GM23338 (cell line): ENCODE measurements around the gene RABGAP1L. TPM values are rescaled to one million over a fixed set of nuclear protein-coding genes. Genes with fewer than 3 reads are reported as not detected.

Source experiments
- ATAC-seq: fragments of 200-7000 bp; cut with Tn5 transposase; 3 replicates; pipeline ENCODE4 v1.9.1; 2020
- DNase-seq: peaks from one replicate; pipeline ENCODE4 v3.0.0-alpha.2; 2015; ENCODE audit warnings: low spot score
- H2AFZ ChIP-seq: fragments of 200-600 bp; sonication (generic); 2 replicates; pipeline ENCODE4 v1.8.0; 2016; ENCODE audit warnings: antibody characterized with exemption, mild to moderate bottlenecking, moderate library complexity
- H3F3A ChIP-seq: fragments of 200-600 bp; sonication (generic); replicated peaks from 2 replicates; pipeline ENCODE4 v1.8.0; 2017; ENCODE audit warnings: antibody characterized with exemption, mixed run types, low read depth
- H3K27ac ChIP-seq: fragments of 200-600 bp; sonication (generic); 2 replicates; pipeline ENCODE4 v1.6.1; 2016; ENCODE audit warnings: low read depth
- H3K27me3 ChIP-seq: fragments of 200-600 bp; sonication (generic); 2 replicates; pipeline ENCODE4 v1.8.0; 2016; ENCODE audit warnings: mild to moderate bottlenecking, mixed run types, moderate library complexity; ENCODE audit not compliant: insufficient read depth
- H3K36me3 ChIP-seq: fragments of 200-600 bp; sonication (generic); 2 replicates; pipeline ENCODE4 v1.8.0; 2016; ENCODE audit warnings: mild to moderate bottlenecking; ENCODE audit not compliant: insufficient read depth
- H3K4me1 ChIP-seq: fragments of 200-600 bp; sonication (generic); 2 replicates; pipeline ENCODE4 v1.8.0; 2016; ENCODE audit warnings: mild to moderate bottlenecking, moderate library complexity; ENCODE audit not compliant: insufficient read depth
- H3K4me2 ChIP-seq: fragments of 200-600 bp; sonication (generic); 2 replicates; pipeline ENCODE4 v1.7.1; 2017; ENCODE audit warnings: mixed run types
- H3K4me3 ChIP-seq: fragments of 200-600 bp; sonication (generic); 2 replicates; pipeline ENCODE4 v1.6.1; 2016; ENCODE audit warnings: mixed run types
- H3K79me2 ChIP-seq: fragments of 200-600 bp; sonication (generic); replicated peaks from 2 replicates; pipeline ENCODE4 v1.8.0; 2017; ENCODE audit warnings: mild to moderate bottlenecking; ENCODE audit not compliant: insufficient read depth
- H3K9me2 ChIP-seq: fragments of 200-600 bp; sonication (generic); 2 replicates; pipeline ENCODE4 v1.8.0; 2017; ENCODE audit not compliant: insufficient read depth
- H4K20me1 ChIP-seq: fragments of 200-600 bp; sonication (generic); replicated peaks from 2 replicates; pipeline ENCODE4 v1.8.0; 2017; ENCODE audit warnings: mild to moderate bottlenecking; ENCODE audit not compliant: insufficient read depth
- H3K27ac Mint-ChIP-seq: 2 replicates; pipeline ENCODE4 v1.8.0; 2020; ENCODE audit warnings: inconsistent platforms, mild to moderate bottlenecking, moderate library complexity, mixed read lengths
- H3K27me3 Mint-ChIP-seq: 3 replicates; pipeline ENCODE4 v1.8.0; 2022; ENCODE audit warnings: low read depth, mild to moderate bottlenecking, moderate library complexity, mixed read lengths, inconsistent platforms; ENCODE audit not compliant: insufficient read depth, poor library complexity
- H3K36me3 Mint-ChIP-seq: 3 replicates; pipeline ENCODE4 v1.8.0; 2021; ENCODE audit warnings: low read depth, mild to moderate bottlenecking, inconsistent platforms, moderate library complexity, mixed read lengths
- H3K4me1 Mint-ChIP-seq: 3 replicates; pipeline ENCODE4 v1.8.0; 2020; ENCODE audit warnings: mild to moderate bottlenecking, inconsistent platforms, mixed read lengths
- H3K4me3 Mint-ChIP-seq: 3 replicates; pipeline ENCODE4 v1.8.0; 2021; ENCODE audit warnings: moderate library complexity, mild to moderate bottlenecking, inconsistent platforms, mixed read lengths
- H3K9me3 Mint-ChIP-seq: 3 replicates; pipeline ENCODE4 v1.8.0; 2020; ENCODE audit warnings: moderate library complexity, mild to moderate bottlenecking, inconsistent platforms, mixed read lengths
- CREB1 ChIP-seq: fragments of 250-450 bp; sonication (Bioruptor Pico); IDR thresholded peaks from 2 replicates; pipeline ENCODE4 v1.5.0; 2020; ENCODE audit warnings: low read depth, mild to moderate bottlenecking, moderate library complexity
- EZH2 ChIP-seq: fragments of 200-600 bp; sonication (generic); IDR thresholded peaks from one replicate; pipeline ENCODE4 v1.8.0; 2017; ENCODE audit warnings: antibody characterized with exemption, mild to moderate bottlenecking, low read depth; ENCODE audit not compliant: unreplicated experiment
- EZH2phosphoT487 ChIP-seq: fragments of 200-600 bp; sonication (generic); IDR thresholded peaks from one replicate; pipeline ENCODE4 v1.8.1; 2018; ENCODE audit warnings: antibody characterized with exemption; ENCODE audit not compliant: unreplicated experiment
- JUNB ChIP-seq: IDR thresholded peaks from one replicate; pipeline ENCODE4 v1.6.1; 2016; ENCODE audit warnings: antibody characterized with exemption; ENCODE audit not compliant: unreplicated experiment
- NANOG ChIP-seq: IDR thresholded peaks from 2 replicates; pipeline ENCODE4 v1.6.1; 2016; ENCODE audit warnings: antibody characterized with exemption, borderline replicate concordance
- POLR2AphosphoS5 ChIP-seq: IDR thresholded peaks from 2 replicates; pipeline ENCODE4 v1.6.1; 2016; ENCODE audit warnings: antibody characterized with exemption, low read depth
- STAT1 ChIP-seq: IDR thresholded peaks from one replicate; pipeline ENCODE4 v1.6.1; 2016; ENCODE audit warnings: antibody characterized with exemption; ENCODE audit not compliant: unreplicated experiment
- ZNF114 ChIP-seq: fragments of 250-450 bp; sonication (Bioruptor Pico); IDR thresholded peaks from 2 replicates; pipeline ENCODE4 v1.5.0; 2020; ENCODE audit warnings: mild to moderate bottlenecking, moderate library complexity
- ZNF331 ChIP-seq: fragments of 250-450 bp; sonication (Bioruptor Pico); IDR thresholded peaks from 2 replicates; pipeline ENCODE4 v1.5.0; 2020; ENCODE audit warnings: low read depth, mild to moderate bottlenecking, moderate library complexity
- polyA plus RNA-seq: library from polyadenylated mRNA; unstranded; fragments of >200 nt; fragmentation: Nextera tagmentation; extraction: Ambion mirVana; gene quantifications from 2 replicates; pipeline ENCODE4 v1.2.1, GENCODE V29; 2016
- total RNA-seq: library from RNA; depleted of rRNA; stranded (reverse); fragments of >200 nt; shearing (Covaris generic); gene quantifications from 2 replicates; pipeline ENCODE4 v1.2.3, GENCODE V29; 2014
- TF ChIP-seq, protein P1 (sequence below): IDR thresholded peaks from 2 replicates; pipeline ENCODE4 v1.6.1; 2016; ENCODE audit warnings: antibody characterized with exemption
- TF ChIP-seq, protein P2 (sequence below), 2 experiments: fragments of 200-600 bp in 1 of 2; sonication (generic) in 1 of 2; conservative IDR thresholded peaks; 2 replicates each; pipeline versions ENCODE4 v1.5.1 to v1.6.1; 2016 to 2017; ENCODE audit warnings: antibody characterized with exemption in 2 of 2, low read depth in 2 of 2, mild to moderate bottlenecking in 2 of 2, moderate library complexity in 1 of 2
- TF ChIP-seq, protein P3 (sequence below): fragments of 250-450 bp; sonication (Bioruptor Pico); IDR thresholded peaks from 2 replicates; pipeline ENCODE4 v1.5.0; 2020; ENCODE audit warnings: mild to moderate bottlenecking, moderate library complexity
- TF ChIP-seq, protein P4 (sequence below): IDR thresholded peaks from one replicate; pipeline ENCODE4 v1.6.1; 2018; ENCODE audit warnings: antibody characterized with exemption; ENCODE audit not compliant: unreplicated experiment

The RABGAP1L gene
- total and polyA plus RNA-seq, 2 experiments from 2014 or later = 83.2 to 136 TPM

DNA sequence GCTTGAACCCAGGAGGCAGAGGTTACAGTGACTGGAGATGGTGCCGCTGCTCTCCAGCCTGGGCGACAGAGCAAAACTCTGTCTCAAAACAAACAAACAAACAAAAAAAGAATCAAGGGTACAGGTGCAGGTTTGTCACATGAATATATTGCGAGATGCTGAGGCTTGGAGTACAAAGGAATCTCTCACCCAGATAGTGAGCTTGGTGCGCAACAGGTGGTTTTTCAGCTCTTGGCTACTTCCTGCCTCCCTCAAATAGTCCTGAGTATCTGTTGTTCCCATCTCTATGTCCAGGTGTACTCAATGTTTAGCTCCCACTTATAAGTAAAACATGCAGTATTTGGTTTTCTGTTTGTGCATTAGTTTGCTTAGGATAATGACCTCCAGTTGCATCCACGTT lies 666.5 kb downstream of the RABGAP1L start:
- no peak overlapping the region for H3K4me3 Mint-ChIP-seq
- no peak overlapping the region for H3K27ac Mint-ChIP-seq
- H3K4me1 ChIP-seq = peaks cover 4% of the 10 kb centered on the region; the same call in 1 of the 2 replicates
- H3F3A ChIP-seq = no peaks in the 10 kb centered on the region
- no peak overlapping the region for H3K4me3 ChIP-seq
- TF ChIP-seq, protein P1, sequence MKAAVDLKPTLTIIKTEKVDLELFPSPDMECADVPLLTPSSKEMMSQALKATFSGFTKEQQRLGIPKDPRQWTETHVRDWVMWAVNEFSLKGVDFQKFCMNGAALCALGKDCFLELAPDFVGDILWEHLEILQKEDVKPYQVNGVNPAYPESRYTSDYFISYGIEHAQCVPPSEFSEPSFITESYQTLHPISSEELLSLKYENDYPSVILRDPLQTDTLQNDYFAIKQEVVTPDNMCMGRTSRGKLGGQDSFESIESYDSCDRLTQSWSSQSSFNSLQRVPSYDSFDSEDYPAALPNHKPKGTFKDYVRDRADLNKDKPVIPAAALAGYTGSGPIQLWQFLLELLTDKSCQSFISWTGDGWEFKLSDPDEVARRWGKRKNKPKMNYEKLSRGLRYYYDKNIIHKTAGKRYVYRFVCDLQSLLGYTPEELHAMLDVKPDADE = no peak
- TF ChIP-seq, protein P2, sequence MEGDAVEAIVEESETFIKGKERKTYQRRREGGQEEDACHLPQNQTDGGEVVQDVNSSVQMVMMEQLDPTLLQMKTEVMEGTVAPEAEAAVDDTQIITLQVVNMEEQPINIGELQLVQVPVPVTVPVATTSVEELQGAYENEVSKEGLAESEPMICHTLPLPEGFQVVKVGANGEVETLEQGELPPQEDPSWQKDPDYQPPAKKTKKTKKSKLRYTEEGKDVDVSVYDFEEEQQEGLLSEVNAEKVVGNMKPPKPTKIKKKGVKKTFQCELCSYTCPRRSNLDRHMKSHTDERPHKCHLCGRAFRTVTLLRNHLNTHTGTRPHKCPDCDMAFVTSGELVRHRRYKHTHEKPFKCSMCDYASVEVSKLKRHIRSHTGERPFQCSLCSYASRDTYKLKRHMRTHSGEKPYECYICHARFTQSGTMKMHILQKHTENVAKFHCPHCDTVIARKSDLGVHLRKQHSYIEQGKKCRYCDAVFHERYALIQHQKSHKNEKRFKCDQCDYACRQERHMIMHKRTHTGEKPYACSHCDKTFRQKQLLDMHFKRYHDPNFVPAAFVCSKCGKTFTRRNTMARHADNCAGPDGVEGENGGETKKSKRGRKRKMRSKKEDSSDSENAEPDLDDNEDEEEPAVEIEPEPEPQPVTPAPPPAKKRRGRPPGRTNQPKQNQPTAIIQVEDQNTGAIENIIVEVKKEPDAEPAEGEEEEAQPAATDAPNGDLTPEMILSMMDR (conservative IDR thresholded peaks at IDR 0.05; ENCODE audit: low read depth in 2 of 2) = no peak
- TF ChIP-seq CREB1 (CRISPR knock-in tag) = no peak
- TF ChIP-seq, protein P3, sequence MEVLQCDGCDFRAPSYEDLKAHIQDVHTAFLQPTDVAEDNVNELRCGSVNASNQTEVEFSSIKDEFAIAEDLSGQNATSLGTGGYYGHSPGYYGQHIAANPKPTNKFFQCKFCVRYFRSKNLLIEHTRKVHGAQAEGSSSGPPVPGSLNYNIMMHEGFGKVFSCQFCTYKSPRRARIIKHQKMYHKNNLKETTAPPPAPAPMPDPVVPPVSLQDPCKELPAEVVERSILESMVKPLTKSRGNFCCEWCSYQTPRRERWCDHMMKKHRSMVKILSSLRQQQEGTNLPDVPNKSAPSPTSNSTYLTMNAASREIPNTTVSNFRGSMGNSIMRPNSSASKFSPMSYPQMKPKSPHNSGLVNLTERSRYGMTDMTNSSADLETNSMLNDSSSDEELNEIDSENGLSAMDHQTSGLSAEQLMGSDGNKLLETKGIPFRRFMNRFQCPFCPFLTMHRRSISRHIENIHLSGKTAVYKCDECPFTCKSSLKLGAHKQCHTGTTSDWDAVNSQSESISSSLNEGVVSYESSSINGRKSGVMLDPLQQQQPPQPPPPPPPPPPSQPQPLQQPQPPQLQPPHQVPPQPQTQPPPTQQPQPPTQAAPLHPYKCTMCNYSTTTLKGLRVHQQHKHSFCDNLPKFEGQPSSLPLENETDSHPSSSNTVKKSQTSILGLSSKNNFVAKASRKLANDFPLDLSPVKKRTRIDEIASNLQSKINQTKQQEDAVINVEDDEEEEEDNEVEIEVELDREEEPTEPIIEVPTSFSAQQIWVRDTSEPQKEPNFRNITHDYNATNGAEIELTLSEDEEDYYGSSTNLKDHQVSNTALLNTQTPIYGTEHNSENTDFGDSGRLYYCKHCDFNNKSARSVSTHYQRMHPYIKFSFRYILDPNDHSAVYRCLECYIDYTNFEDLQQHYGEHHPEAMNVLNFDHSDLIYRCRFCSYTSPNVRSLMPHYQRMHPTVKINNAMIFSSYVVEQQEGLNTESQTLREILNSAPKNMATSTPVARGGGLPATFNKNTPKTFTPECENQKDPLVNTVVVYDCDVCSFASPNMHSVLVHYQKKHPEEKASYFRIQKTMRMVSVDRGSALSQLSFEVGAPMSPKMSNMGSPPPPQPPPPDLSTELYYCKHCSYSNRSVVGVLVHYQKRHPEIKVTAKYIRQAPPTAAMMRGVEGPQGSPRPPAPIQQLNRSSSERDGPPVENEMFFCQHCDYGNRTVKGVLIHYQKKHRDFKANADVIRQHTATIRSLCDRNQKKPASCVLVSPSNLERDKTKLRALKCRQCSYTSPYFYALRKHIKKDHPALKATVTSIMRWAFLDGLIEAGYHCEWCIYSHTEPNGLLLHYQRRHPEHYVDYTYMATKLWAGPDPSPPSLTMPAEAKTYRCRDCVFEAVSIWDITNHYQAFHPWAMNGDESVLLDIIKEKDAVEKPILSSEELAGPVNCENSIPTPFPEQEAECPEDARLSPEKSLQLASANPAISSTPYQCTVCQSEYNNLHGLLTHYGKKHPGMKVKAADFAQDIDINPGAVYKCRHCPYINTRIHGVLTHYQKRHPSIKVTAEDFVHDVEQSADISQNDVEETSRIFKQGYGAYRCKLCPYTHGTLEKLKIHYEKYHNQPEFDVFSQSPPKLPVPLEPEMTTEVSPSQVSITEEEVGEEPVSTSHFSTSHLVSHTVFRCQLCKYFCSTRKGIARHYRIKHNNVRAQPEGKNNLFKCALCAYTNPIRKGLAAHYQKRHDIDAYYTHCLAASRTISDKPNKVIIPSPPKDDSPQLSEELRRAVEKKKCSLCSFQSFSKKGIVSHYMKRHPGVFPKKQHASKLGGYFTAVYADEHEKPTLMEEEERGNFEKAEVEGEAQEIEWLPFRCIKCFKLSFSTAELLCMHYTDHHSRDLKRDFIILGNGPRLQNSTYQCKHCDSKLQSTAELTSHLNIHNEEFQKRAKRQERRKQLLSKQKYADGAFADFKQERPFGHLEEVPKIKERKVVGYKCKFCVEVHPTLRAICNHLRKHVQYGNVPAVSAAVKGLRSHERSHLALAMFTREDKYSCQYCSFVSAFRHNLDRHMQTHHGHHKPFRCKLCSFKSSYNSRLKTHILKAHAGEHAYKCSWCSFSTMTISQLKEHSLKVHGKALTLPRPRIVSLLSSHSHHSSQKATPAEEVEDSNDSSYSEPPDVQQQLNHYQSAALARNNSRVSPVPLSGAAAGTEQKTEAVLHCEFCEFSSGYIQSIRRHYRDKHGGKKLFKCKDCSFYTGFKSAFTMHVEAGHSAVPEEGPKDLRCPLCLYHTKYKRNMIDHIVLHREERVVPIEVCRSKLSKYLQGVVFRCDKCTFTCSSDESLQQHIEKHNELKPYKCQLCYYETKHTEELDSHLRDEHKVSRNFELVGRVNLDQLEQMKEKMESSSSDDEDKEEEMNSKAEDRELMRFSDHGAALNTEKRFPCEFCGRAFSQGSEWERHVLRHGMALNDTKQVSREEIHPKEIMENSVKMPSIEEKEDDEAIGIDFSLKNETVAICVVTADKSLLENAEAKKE = no peak
- no peak for TF ChIP-seq EZH2phosphoT487
- TF ChIP-seq ZNF114 (CRISPR knock-in tag) = no peak
- TF ChIP-seq, protein P4, sequence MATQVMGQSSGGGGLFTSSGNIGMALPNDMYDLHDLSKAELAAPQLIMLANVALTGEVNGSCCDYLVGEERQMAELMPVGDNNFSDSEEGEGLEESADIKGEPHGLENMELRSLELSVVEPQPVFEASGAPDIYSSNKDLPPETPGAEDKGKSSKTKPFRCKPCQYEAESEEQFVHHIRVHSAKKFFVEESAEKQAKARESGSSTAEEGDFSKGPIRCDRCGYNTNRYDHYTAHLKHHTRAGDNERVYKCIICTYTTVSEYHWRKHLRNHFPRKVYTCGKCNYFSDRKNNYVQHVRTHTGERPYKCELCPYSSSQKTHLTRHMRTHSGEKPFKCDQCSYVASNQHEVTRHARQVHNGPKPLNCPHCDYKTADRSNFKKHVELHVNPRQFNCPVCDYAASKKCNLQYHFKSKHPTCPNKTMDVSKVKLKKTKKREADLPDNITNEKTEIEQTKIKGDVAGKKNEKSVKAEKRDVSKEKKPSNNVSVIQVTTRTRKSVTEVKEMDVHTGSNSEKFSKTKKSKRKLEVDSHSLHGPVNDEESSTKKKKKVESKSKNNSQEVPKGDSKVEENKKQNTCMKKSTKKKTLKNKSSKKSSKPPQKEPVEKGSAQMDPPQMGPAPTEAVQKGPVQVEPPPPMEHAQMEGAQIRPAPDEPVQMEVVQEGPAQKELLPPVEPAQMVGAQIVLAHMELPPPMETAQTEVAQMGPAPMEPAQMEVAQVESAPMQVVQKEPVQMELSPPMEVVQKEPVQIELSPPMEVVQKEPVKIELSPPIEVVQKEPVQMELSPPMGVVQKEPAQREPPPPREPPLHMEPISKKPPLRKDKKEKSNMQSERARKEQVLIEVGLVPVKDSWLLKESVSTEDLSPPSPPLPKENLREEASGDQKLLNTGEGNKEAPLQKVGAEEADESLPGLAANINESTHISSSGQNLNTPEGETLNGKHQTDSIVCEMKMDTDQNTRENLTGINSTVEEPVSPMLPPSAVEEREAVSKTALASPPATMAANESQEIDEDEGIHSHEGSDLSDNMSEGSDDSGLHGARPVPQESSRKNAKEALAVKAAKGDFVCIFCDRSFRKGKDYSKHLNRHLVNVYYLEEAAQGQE = no peak
- TF ChIP-seq POLR2AphosphoS5 = no peak
- no peak for TF ChIP-seq EZH2
- no peak for TF ChIP-seq NANOG
- no peak for TF ChIP-seq STAT1
- TF ChIP-seq JUNB = no peak
- no peak for TF ChIP-seq ZNF331 (CRISPR knock-in tag)
- H3K9me2 ChIP-seq = peaks cover 4% of the 10 kb centered on the region; the same call in 1 of the 2 replicates
- no peaks in the 10 kb centered on the region for H3K79me2 ChIP-seq
- H3K27me3 Mint-ChIP-seq = peaks cover 2% of the 10 kb centered on the region
- H3K4me2 ChIP-seq = no peak overlapping the region
- H3K36me3 ChIP-seq = no peaks in the 10 kb centered on the region
- no peak for DNase-seq
- no peaks in the 10 kb centered on the region for H3K4me1 Mint-ChIP-seq
- no peaks in the 10 kb centered on the region for H3K27me3 ChIP-seq
- H4K20me1 ChIP-seq = no peaks in the 10 kb centered on the region
- no peaks in the 10 kb centered on the region for H3K36me3 Mint-ChIP-seq
- no peak for ATAC-seq
- H3K27ac ChIP-seq = no peak overlapping the region
- no peak overlapping the region for H2AFZ ChIP-seq
- H3K9me3 Mint-ChIP-seq = no peaks in the 10 kb centered on the region
